Measurements from ENCODE around the gene LRRC7.

The LRRC7 gene

GRCh38 chr1:69592341-69592740 lies 24.6 kb downstream of the LRRC7 start:
- DNase-seq = no peak

DNA sequence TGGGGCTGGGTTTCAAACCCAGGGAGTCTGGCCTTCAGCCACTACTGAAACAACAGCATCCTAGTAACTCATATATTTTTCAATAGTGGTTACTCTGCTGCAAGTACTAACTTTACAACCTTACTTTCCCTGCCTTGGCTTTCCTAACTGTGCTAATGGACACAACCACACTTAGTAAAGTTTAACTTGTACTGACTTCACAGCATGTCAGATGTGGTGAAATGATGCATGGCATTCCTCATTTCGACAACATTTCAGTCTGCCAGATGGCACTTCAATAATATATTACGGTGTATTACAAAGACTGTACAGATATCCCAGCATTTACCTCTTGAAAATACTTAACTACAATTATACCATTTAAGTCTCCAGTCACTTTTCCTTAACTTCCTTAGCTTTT lies 27.8 kb downstream of the LRRC7 start:
- DNase-seq = no peak

GRCh38 chr1:69611316-69611715 lies 43.6 kb downstream of the LRRC7 start:
- no peak for DNase-seq

GRCh38 chr1:69613414-69613813 lies 45.7 kb downstream of the LRRC7 start:
- no peak for DNase-seq

DNA sequence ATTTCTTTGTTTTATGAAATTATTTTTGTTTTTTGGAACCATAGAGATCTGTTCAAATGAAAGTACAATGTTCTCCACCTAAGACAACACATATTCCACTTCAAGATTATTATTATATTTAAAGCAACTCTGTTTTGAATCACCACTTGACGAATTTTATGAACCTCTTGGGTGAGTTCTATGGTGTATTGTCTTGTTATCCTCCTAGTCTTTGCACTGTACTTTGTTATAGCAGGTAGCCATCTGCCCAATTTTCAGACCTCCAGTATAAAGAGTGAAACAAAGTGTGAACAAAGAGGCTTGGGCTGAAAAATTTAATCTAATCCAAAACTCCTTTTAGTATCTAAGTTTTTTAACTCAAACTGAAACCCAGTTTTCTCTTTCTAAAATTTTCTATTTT lies 71.0 kb downstream of the LRRC7 start:
- DNase-seq = no peak

DNA sequence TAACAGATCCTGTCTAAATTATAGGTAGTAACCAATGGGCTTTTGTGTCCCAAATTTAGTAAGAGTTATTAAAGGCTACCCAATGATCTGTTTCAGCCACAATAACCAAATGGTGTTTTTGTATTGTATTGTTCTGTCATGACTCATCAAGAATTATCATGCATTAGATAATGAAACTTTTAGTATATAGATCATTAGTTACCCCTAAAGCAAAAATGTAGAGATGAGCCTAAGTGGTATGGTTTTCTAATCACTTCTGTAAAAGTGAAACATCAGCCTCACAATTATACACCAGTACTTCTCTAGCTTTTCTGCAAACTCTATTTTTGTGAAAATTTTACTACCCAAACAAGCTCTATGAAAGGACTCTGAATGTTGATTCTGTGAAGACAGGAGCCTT lies 71.4 kb downstream of the LRRC7 start:
- no peak for DNase-seq

DNA sequence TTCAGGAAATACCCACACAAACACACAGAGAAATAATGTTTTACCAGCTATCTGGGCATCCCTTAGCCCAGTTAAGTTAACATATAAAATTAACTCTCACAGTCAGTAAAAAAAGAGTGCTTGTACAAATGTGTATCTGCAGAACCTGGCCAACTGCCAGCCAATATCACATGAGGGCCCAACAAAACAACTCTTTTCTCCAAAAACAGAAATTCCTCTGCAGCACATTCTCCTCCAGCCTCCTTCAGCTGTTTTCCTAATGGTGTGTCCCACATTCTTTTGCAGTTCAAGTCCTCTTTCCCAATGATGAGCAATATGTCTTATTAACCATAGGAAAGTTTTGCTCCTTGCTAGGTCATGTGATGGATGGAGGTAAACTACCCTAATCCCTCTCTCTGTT lies 75.5 kb downstream of the LRRC7 start:
- DNase-seq = no peak

- no peak for DNase-seq
These were observed 77.8 kb downstream of the LRRC7 start for GRCh38 chr1:69645477-69645876.

DNA sequence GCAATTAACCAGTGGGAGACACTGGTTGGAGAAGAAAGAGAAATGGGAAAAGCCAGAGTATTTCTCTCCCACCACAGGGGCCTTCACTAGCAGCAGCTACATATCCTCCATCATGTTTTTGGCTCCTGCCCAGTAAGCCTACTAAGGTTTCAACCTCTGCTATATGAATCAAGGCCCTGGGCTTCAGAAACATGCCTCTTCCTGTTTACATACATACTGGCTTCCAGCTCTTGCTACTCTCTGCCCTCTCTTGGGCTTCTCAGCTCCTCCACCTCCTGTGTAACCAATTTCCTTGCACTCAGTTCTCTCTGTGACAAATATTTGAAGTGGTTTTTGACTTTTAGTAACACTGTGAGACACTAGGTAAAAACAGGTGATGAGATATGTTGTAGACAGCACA lies 80.8 kb downstream of the LRRC7 start:
- no peak for DNase-seq

DNA sequence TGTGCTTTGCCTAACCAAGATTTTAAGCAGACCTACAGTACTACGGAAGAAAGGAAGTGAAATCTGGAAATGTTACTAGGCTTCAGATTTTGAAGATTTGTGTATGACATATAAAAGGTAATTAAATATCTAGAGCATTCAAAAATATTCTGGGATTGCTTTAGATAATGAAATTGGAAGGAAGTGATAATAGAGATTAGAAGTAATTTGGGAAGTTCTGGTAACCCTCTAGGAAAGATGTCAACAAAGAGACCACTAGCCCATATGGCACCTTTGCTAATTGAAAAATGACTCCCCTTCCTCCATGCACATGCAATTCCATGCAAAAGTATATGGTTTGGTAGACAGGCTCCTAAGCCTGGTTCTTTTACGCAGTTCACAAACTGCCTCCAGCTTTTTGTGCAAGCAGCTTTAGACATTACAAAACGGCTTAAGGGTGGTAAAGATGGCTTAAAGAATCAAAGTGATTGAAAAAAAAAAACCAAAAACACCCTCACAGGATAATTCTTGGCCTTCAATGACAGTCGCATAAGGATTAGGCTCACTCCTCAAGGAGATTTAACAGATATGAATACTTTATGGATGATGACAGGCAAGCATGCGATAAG lies 81.8 kb downstream of the LRRC7 start:
- DNase-seq = no peak

DNA sequence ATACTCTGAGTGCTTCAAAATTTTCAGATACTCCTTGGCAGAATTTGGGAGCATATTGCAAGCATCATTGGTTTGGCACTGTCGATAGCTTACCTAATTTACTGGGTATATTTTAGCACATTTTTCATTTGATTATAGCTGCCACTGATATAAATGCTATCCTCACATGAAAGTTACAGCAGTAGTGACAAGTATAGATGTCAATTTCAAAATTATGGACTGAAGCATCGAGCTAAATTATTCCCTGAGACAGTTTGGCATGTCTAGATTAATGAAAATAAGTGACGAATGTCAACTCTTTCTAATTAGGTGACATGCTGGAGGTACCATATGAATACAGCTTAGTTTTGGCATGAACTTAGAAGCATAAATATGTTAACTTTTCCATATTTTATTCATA lies 83.1 kb downstream of the LRRC7 start:
- DNase-seq = no peak

DNA sequence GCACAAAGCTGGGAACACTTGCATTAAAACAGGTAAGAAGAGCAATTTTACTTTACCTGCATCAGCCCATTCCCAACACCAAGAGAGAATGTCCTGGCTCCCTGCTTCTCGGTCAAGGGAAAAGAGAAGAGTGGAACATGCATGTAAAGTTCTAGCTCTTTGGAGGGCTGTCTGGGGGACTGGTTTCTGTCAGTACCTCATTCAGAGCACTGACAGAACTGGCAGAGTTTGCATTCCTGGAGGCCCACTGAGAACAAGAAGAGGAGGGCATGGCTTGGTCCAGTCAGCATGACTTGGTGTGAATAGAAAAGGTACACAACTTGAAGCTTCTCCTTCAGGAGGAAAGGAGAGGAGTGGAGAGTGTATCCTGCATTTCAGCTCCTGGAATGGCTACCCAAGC lies 83.9 kb downstream of the LRRC7 start:
- DNase-seq = no peak

GRCh38 chr1:69657971-69658370 lies 90.2 kb downstream of the LRRC7 start:
- no peak for DNase-seq

DNA sequence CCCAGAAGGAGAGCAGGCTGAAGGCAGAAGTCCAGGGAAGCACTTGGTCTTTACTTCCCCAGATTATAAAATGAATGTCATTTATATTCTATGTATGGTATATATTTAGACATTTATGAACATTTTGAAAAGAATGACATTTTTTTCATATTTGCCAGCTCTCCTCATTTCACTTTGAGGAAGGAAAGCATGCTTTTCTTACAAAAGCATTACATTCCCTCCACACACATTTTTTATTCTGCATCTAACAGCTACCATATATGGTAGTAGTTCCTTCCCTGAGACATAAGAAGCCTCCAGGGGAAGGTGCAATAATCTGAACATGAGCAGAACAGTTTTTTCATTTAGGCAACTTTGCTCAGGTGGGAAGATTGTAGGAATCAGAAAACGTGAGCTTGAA lies 94.0 kb downstream of the LRRC7 start:
- no peak for DNase-seq

GRCh38 chr1:69662321-69662720 lies 94.6 kb downstream of the LRRC7 start:
- no peak for DNase-seq

GRCh38 chr1:69671363-69672010 lies 103.8 kb downstream of the LRRC7 start:
- no peak for DNase-seq

DNA sequence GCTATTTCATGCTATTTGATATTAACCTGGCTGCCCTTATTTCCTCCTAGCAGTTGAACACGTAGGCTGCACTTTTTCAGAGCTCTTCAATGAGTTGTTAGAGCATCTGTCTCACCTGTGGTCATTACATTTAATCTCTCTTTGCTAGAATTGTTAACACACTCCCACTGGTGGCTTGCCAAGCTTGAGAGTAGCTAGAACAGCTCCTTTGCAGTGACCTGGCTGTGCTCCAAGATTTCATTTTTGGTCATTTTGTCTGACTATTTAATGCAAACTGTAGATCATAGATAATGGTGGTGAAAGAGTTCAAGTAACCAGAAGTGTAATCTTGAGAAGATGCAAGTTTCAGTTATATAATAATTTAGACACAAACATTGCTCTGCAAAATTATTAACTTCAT lies 105.6 kb downstream of the LRRC7 start:
- no peak for DNase-seq

DNA sequence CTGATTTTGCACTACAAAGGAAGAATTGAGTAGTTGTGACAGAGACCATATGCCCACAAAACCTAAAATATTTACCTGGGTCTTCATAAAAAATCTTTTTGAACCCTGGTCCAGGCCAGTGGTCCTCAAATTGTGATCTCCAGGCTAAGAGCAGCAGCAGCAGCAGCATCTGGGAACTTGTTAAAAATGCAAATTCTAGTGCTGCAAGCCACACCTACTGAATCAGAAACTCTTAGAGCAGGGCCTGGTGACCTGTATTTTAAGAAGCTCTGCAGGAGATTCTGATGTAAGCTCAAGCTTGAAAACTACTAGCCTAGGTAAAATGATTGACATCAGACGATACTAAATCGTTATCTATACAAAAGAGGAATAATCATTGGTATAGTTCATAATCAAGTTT lies 112.2 kb downstream of the LRRC7 start:
- no peak for DNase-seq

- no peak for DNase-seq
These were observed 118.8 kb downstream of the LRRC7 start for GRCh38 chr1:69686367-69686984.

- no peak for DNase-seq
These were observed 120.5 kb downstream of the LRRC7 start for GRCh38 chr1:69688193-69688592.

DNA sequence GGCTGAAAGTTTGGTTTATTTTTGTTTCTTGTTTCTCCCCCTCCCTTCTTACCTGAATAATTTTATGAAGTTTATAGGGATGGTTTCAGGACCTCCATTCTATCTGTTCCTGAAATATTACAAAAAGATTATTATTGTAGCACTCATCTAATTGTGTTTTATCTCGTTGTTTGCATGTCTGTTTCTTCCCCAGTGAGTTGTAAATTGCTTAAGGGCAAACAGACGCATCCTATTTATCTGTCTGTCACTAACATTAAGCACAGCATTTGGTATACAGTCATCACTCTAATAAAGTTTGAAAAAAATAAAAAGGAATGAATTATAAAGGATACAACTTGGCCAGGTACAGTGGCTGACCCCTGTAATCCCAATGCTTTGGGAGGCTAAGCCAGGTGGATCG lies 123.5 kb downstream of the LRRC7 start:
- DNase-seq = no peak

DNA sequence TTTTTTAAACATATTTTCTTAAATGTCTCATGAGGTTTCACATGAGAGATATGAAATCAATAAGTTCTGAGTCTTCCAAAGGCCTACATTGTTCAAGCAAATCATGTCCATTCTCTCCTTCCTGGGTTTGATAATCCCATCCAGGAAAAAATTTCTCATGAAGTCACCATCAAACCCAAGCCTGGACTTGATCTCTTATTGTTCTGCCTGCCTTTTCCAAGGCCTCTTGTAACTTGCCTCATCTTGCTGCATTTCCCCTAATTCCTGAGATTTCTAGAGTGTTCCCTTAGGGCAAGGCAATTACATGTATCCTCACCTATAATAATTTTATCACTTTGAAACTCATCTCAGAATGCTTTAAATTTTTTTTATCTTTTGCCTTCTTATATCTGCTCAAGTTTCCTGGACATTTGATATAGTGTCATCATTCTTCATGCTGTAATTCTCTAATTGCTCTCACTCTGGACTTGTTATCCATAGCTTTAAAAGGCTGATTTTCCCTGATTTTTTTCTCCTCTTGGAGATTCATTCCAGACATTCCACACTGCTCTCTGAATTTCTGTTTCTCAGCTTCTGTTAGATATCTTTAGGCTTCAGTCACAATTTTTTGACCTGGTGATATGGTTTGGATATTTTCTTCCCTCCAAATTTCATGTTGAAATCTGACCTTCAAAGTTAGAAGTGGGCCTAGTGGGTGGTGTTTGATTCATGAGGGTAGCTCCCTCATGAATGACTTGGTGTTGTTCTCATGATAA lies 126.4 kb downstream of the LRRC7 start:
- DNase-seq = no peak

DNA sequence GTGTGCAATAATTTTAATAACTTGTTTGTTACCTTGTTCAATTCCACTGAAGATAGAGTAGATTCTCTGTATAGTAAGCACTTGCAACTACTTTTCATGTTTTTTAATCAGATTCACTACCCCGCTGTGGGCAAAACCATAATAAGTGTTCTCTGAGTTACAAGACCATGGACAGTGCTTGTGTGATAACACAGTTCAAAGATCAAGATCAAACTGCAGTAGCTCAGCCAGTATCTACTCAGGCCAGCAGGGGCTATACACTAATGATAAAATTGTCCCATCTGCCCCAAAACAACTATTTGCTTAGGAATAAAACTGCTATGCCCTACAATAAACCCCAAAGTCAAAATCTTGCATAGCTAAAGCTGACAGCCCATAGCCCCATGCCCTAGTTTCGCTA lies 129.6 kb downstream of the LRRC7 start:
- no peak for DNase-seq

- DNase-seq = no peak
These were observed 133.0 kb downstream of the LRRC7 start for GRCh38 chr1:69700770-69701169.
